HL-60 (cell line): ENCODE measurements around the gene PHC2.

Source experiments
- DNase-seq, 2 experiments: peaks; one replicate each; pipeline ENCODE4 v3.0.0-alpha.2; 2010 to 2020; ENCODE audit warnings: low read depth in 1 of 2, low spot score in 1 of 2
- H3K27ac ChIP-seq: fragments of 250-450 bp; sonication (Bioruptor Pico); replicated peaks from 2 replicates; pipeline ENCODE4 v1.5.1; 2020; ENCODE audit warnings: mild to moderate bottlenecking, moderate library complexity
- H3K27me3 ChIP-seq: fragments of 250-450 bp; sonication (Bioruptor Pico); 2 replicates; pipeline ENCODE4 v1.5.1; 2021; ENCODE audit warnings: mild to moderate bottlenecking, moderate library complexity; ENCODE audit not compliant: insufficient read depth, poor library complexity, severe bottlenecking
- H3K4me3 ChIP-seq: replicated peaks from 2 replicates; pipeline ENCODE4 v1.5.1; 2011; ENCODE audit warnings: mild to moderate bottlenecking, control low read depth, low read length; ENCODE audit not compliant: insufficient read depth
- CTCF ChIP-seq: IDR thresholded peaks from one replicate; pipeline ENCODE4 v1.5.1; 2011; ENCODE audit warnings: low read length, control low read depth, inconsistent platforms; ENCODE audit not compliant: insufficient read depth
- GABPA ChIP-seq: IDR thresholded peaks from 2 replicates; pipeline ENCODE4 v1.6.1; 2012; ENCODE audit warnings: low read depth
- POLR2AphosphoS5 ChIP-seq: IDR thresholded peaks from 2 replicates; pipeline ENCODE4 v1.6.1; 2012; ENCODE audit warnings: low read depth
- REST ChIP-seq: IDR thresholded peaks from 2 replicates; pipeline ENCODE4 v1.6.1; 2012; ENCODE audit warnings: low read depth; ENCODE audit not compliant: insufficient replicate concordance
- SPI1 ChIP-seq: IDR thresholded peaks from 2 replicates; pipeline ENCODE4 v1.6.1; 2012; ENCODE audit warnings: low read depth, mild to moderate bottlenecking, borderline replicate concordance

Gene PHC2

GRCh38 chr1:33410091-33410701, 20.7 kb downstream of the PHC2 start:
- DNase-seq = no peak
- TF ChIP-seq GABPA = no peak
- TF ChIP-seq SPI1 = no peak
- TF ChIP-seq CTCF = no peak
- TF ChIP-seq POLR2AphosphoS5 = no peak
- TF ChIP-seq REST = no peak
- Histone ChIP-seq H3K27me3 (no peaks in the 10 kb centered on the region), H3K4me3 (no peak overlapping the region), H3K27ac (no peak overlapping the region)

DNA sequence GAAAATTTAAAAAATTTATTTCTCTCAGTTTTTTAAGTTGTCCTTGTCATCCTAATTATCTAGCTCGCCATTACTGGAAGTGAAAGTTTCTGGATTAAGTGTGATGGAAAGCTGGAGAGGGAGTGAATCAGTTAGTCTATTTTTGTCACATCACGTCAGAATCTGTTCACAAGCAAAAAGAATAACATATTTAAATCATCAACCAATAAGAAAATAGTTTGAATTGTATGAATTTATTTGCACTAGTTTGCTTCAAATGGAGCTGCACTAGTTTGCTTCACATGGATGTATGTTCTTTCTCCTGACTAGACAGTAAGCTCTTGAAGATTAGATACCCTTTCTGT, 22.8 kb downstream of the PHC2 start:
- DNase-seq = no peak
- Histone ChIP-seq H3K4me3 (no peak overlapping the region), H3K27ac (no peak overlapping the region), H3K27me3 (no peaks in the 10 kb centered on the region)
- TF ChIP-seq POLR2AphosphoS5 = no peak

- no peak for DNase-seq
- no peaks in the 10 kb centered on the region for H3K27me3 ChIP-seq
- no peak overlapping the region for H3K27ac ChIP-seq
- H3K4me3 ChIP-seq = no peak overlapping the region
- TF ChIP-seq GABPA (no peak), SPI1 (no peak), CTCF (no peak), POLR2AphosphoS5 (no peak), REST (no peak)
These were observed 23.4 kb downstream of the PHC2 start for GRCh38 chr1:33407352-33408092.

DNA sequence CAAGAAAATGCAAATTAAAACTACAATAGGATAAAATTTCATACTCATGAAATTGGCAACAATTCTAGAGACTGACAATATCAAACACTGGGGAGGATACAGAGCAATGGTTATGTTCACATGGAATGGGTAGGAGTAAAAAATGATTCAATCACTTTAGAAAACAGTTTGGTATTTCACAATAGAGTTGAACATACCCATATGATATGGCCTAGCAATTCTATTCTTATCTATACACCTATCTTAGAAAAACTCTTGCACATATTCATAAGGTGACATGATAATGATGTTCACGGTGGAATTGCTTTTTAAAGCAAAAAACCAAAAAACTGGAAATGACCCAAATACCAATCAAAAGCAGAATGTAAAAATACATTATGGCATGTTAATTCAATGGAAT, 28.7 kb downstream of the PHC2 start:
- no peak overlapping the region for H3K4me3 ChIP-seq
- no peak for DNase-seq
- TF ChIP-seq GABPA (no peak), SPI1 (no peak), POLR2AphosphoS5 (no peak), CTCF (no peak), REST (no peak)
- no peaks in the 10 kb centered on the region for H3K27me3 ChIP-seq
- no peak overlapping the region for H3K27ac ChIP-seq
